ENCODE data around the gene NAV3. TPM values are rescaled to one million over a fixed set of nuclear protein-coding genes. Genes with fewer than 3 reads are reported as not detected.

Gene NAV3
- total RNA-seq, 2 experiments from 2014 or later, result not detected

DNA sequence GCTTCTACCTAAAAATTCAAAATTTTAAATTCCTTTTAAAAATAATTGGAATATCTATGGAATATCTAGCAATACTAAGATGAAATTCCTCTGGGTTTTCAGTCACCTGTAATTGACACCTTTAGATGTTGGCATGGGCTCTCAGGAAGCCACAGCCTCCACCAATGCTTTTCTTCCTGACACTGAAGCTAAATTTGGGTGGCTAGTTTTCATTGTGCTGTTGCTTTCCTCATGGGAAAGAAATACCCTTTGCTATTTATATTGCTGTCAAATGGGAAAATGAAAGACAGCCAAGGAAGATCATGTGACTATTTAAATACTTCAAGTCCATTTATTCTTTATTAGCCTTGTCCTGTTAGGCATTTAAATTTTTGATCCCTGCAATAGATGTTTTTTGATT lies 313.0 kb downstream of the NAV3 start:
- H3K4me1 Mint-ChIP-seq (ENCODE audit: low read depth), result no peaks in the 10 kb centered on the region
- Histone ChIP-seq H3K27ac (ENCODE audit: low read depth in 1 of 2, low read length in 2 of 2) (no peak overlapping the region), H3K4me3 (ENCODE audit: low read length) (no peak overlapping the region), H3K27me3 (ENCODE audit: control insufficient read depth in 1 of 2, insufficient read depth in 2 of 2, low read length in 2 of 2) (no peaks in the 10 kb centered on the region), H3K4me1 (ENCODE audit: insufficient read depth, low read length) (no peaks in the 10 kb centered on the region), H3K9me3 (ENCODE audit: control insufficient read depth in 1 of 2, insufficient read depth in 1 of 2, low read length in 2 of 2) (no peaks in the 10 kb centered on the region), H3K36me3 (ENCODE audit: insufficient read depth, low read length) (no peaks in the 10 kb centered on the region)
- intact Hi-C loops (cut with DNase I, micrococcal nuclease), result loop anchor here in 1 of 2 experiments (10.0 kb wide), 1 partner anchor 1591 kb away; no protein-coding TSS in a partner anchor
- no peak overlapping the region for H3K27ac Mint-ChIP-seq
- no peaks in the 10 kb centered on the region for H3K27me3 Mint-ChIP-seq
- H3K9me3 Mint-ChIP-seq, result no peaks in the 10 kb centered on the region
- CTCF ChIA-PET, result no interaction called here
- POLR2A ChIA-PET, result no interaction called here
- no peak for DNase-seq
- no peak for ATAC-seq (ENCODE audit: poor library complexity)
- H3K36me3 Mint-ChIP-seq (ENCODE audit: low read depth), result no peaks in the 10 kb centered on the region
- TF ChIP-seq, protein P1, sequence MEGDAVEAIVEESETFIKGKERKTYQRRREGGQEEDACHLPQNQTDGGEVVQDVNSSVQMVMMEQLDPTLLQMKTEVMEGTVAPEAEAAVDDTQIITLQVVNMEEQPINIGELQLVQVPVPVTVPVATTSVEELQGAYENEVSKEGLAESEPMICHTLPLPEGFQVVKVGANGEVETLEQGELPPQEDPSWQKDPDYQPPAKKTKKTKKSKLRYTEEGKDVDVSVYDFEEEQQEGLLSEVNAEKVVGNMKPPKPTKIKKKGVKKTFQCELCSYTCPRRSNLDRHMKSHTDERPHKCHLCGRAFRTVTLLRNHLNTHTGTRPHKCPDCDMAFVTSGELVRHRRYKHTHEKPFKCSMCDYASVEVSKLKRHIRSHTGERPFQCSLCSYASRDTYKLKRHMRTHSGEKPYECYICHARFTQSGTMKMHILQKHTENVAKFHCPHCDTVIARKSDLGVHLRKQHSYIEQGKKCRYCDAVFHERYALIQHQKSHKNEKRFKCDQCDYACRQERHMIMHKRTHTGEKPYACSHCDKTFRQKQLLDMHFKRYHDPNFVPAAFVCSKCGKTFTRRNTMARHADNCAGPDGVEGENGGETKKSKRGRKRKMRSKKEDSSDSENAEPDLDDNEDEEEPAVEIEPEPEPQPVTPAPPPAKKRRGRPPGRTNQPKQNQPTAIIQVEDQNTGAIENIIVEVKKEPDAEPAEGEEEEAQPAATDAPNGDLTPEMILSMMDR (IDR thresholded peaks at IDR 0.05), result no peak
- H3K4me3 Mint-ChIP-seq, result no peak overlapping the region

DNA sequence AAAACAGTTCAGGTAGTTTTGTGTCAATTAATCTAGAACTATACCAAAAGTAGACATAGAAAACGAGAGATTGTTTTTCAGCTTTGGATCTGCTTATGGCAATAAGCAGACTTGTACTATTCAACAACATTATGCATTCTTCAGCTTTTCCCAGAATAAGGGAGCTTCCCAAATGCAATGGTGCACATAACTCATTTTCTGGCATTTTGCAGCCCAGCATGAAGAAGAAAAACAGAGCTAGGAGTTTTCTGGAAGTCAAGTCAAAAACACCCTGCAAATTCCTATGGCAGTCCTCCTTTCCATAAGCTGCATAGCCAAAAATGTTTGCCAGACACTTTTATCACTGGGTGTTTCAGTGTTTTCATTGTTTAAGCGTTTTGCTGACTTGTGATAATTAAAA lies 314.7 kb downstream of the NAV3 start:
- H3K9me3 Mint-ChIP-seq, result no peaks in the 10 kb centered on the region
- Histone ChIP-seq H3K4me3 (ENCODE audit: low read length) (no peak overlapping the region), H3K36me3 (ENCODE audit: insufficient read depth, low read length) (no peaks in the 10 kb centered on the region), H3K27ac (ENCODE audit: low read depth in 1 of 2, low read length in 2 of 2) (no peak overlapping the region), H3K27me3 (ENCODE audit: control insufficient read depth in 1 of 2, insufficient read depth in 2 of 2, low read length in 2 of 2) (no peaks in the 10 kb centered on the region), H3K9me3 (ENCODE audit: control insufficient read depth in 1 of 2, insufficient read depth in 1 of 2, low read length in 2 of 2) (no peaks in the 10 kb centered on the region), H3K4me1 (ENCODE audit: insufficient read depth, low read length) (no peaks in the 10 kb centered on the region)
- no peak overlapping the region for H3K4me3 Mint-ChIP-seq
- ChIA-PET CTCF (interaction anchor here (1.2 kb wide), 1 partner anchor 13 kb away, joined by 3 read pairs; no protein-coding TSS in a partner anchor), POLR2A (no interaction called here)
- intact Hi-C loops (cut with DNase I, micrococcal nuclease), result loop anchor here in 1 of 2 experiments (10.0 kb wide), 1 partner anchor 1589 kb away; no protein-coding TSS in a partner anchor
- H3K27ac Mint-ChIP-seq, result no peak overlapping the region
- TF ChIP-seq, protein P1 (IDR thresholded peaks at IDR 0.05), result no peak
- DNase-seq, result no peak
- no peak for ATAC-seq (ENCODE audit: poor library complexity)
- no peaks in the 10 kb centered on the region for H3K27me3 Mint-ChIP-seq
- no peaks in the 10 kb centered on the region for H3K4me1 Mint-ChIP-seq (ENCODE audit: low read depth)
- no peaks in the 10 kb centered on the region for H3K36me3 Mint-ChIP-seq (ENCODE audit: low read depth)

DNA sequence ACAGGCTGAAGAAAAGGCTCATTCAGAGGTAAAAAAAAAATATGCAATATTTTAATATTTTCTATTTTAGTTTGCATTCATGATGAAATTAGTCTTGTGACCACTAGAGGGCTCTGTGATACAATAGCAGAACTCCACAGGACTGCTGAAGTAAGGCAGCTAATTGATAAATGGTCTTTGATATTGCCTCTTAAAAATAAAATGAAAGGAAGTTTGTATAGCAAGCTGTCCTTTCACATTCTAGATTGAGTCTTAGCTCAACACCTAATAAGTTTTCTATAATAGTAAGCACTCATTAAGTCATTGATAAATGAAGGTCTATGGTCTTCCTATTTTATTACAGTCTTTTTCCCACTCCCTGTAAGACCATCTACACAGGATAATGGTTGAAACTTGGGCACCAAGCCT lies 315.7 kb downstream of the NAV3 start:
- ATAC-seq (ENCODE audit: poor library complexity), result no peak
- Mint-ChIP-seq H3K4me3 (no peak overlapping the region), H3K9me3 (no peaks in the 10 kb centered on the region), H3K36me3 (ENCODE audit: low read depth) (no peaks in the 10 kb centered on the region), H3K27ac (no peak overlapping the region), H3K27me3 (no peaks in the 10 kb centered on the region), H3K4me1 (ENCODE audit: low read depth) (no peaks in the 10 kb centered on the region)
- ChIA-PET CTCF (interaction anchor here (1.2 kb wide), 1 partner anchor 12 kb away, joined by 3 read pairs; no protein-coding TSS in a partner anchor), POLR2A (no interaction called here)
- Histone ChIP-seq H3K27ac (ENCODE audit: low read depth in 1 of 2, low read length in 2 of 2) (no peak overlapping the region), H3K9me3 (ENCODE audit: control insufficient read depth in 1 of 2, insufficient read depth in 1 of 2, low read length in 2 of 2) (no peaks in the 10 kb centered on the region), H3K27me3 (ENCODE audit: control insufficient read depth in 1 of 2, insufficient read depth in 2 of 2, low read length in 2 of 2) (no peaks in the 10 kb centered on the region), H3K36me3 (ENCODE audit: insufficient read depth, low read length) (no peaks in the 10 kb centered on the region), H3K4me3 (ENCODE audit: low read length) (no peak overlapping the region), H3K4me1 (ENCODE audit: insufficient read depth, low read length) (no peaks in the 10 kb centered on the region)
- intact Hi-C loops (cut with DNase I, micrococcal nuclease), result loop anchor here in 1 of 2 experiments (10.0 kb wide), 1 partner anchor 1588 kb away; no protein-coding TSS in a partner anchor
- peak in 1 of 14 experiments; percentile 4 for DNase-seq
- TF ChIP-seq, protein P1 (IDR thresholded peaks at IDR 0.05), result peak; percentile 61
